Psoas muscle (tissue), 8 donors: Measurements from ENCODE around the gene ZNF526. TPM values are rescaled to one million over a fixed set of nuclear protein-coding genes. Genes with fewer than 3 reads are reported as not detected.

Experiments
- ATAC-seq, 4 donors: fragments of 200-7000 bp; cut with Tn5 transposase; one replicate each; pipeline ENCODE4 v1.9.1; 2020; ENCODE audit warnings: moderate library complexity in 3 of 4, mild to moderate bottlenecking in 2 of 4
- DNase-seq, 2 donors: peaks; one replicate each; pipeline ENCODE4 v3.0.0-alpha.2; 2020
- H3K27ac ChIP-seq: fragments of 200-600 bp; one replicate; pipeline ENCODE4 v1.8.0; 2022
- H3K27me3 ChIP-seq, 3 donors: fragments of 200-600 bp in 1 of 3; one replicate each; pipeline versions ENCODE4 v1.6.1 to v1.8.0; 2013 to 2022; ENCODE audit warnings: low read length in 2 of 3, mild to moderate bottlenecking in 2 of 3, moderate library complexity in 1 of 3; ENCODE audit not compliant: insufficient read depth in 3 of 3
- H3K36me3 ChIP-seq, 2 donors: fragments of 200-600 bp in 1 of 2; one replicate each; pipeline versions ENCODE4 v1.6.1 to v1.8.0; 2013 to 2022; ENCODE audit warnings: low read depth in 1 of 2, mild to moderate bottlenecking in 1 of 2, moderate library complexity in 1 of 2; ENCODE audit not compliant: insufficient read depth in 1 of 2
- H3K4me1 ChIP-seq: fragments of 200-600 bp; one replicate; pipeline ENCODE4 v1.8.0; 2022
- H3K4me3 ChIP-seq: fragments of 200-600 bp; one replicate; pipeline ENCODE4 v1.8.0; 2022; ENCODE audit warnings: mild to moderate bottlenecking
- H3K9me3 ChIP-seq: fragments of 200-600 bp; one replicate; pipeline ENCODE4 v1.8.0; 2022
- WGBS, 3 donors: extraction: QIAGEN DNeasy Blood & Tissue Kit; methylation state at CpG; one replicate each; pipeline versions ENCODE4 v1.1.6 to v1.1.7; 2013; 5-methylcytosine and 5-hydroxymethylcytosine counted together
- intact Hi-C, 2 donors: fragments of 100-400 bp; cut with DNase I; formaldehyde crosslinking; loops; one replicate each; pipeline versions ENCODE4 v1.11.0 to v1.14.2; 2022
- polyA plus RNA-seq, 3 donors: library from polyadenylated mRNA; stranded (reverse); fragments of 200-250 nt; gene quantifications; one replicate each; pipeline ENCODE4 v1.2.3, GENCODE V29; 2013
- total RNA-seq, 4 donors: library from RNA; stranded (reverse); fragmentation: NEBNext Ultra II Directional in 2 of 4; extraction: Animal tissue kit (Norgen Biotek cat#: 25700) in 2 of 4; gene quantifications; one replicate each; pipeline versions ENCODE4 v1.2.1 to v1.2.4, GENCODE V29; 2021 to 2023
- TF ChIP-seq, protein P1 (sequence below): fragments of 200-600 bp; IDR thresholded peaks from one replicate; pipeline ENCODE4 v1.8.0; 2022; ENCODE audit warnings: antibody characterized with exemption
- donor health status: healthy with polysubstance abuse.
- donor health status: DM: no; HTN: no; CAD: no; lungs with moderate emphysema.
- donor health status: Bipolar disorder and iron deficiency.
- donor health status: healthy.
- donor health status: DM: yes; HTN: yes; CAD: no.
- donor health status: DM: no; HTN: no; CAD: no.
- donor health status: DM: no; HTN: no; CAD: no.
- donor health status: DM: yes; HTN: yes; CAD: no.

ZNF526 gene
- total and polyA plus RNA-seq, 7 donors: 3.4 to 7.9 (median 5.9) TPM

DNA sequence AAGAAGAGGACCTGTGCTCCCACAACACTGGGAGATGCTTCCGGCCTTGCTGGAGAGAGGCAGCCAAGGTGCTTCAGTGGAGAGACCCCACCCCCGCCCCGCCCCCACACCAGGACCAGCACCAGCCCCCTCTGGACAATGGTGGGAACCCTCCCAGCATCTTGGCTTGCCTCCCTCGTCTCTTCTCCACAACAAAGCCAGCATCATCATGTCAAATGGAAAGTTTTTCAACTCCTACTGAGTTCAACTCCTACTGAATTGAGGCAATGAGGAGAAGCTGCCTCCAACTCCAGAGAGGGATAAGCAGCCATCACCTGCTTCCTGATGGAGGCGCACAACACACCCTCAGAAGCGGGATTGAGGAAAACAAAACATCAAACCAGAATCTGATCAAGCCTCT lies 15.4 kb upstream of the ZNF526 start:
- no peaks in the 10 kb centered on the region for H3K27me3 ChIP-seq
- 85 to 89% (median 85%) methylated on average over 6 of the region's 6 CpGs for WGBS, 3 donors
- no peak overlapping the region for H3K27ac ChIP-seq
- intact Hi-C loops: no loop called here
- DNase-seq (no peak), ATAC-seq (no peak)
- no peak overlapping the region for H3K4me3 ChIP-seq
- H3K4me1 ChIP-seq: no peaks in the 10 kb centered on the region
- H3K9me3 ChIP-seq: no peaks in the 10 kb centered on the region
- peaks cover 6 to 89% of the 10 kb centered on the region in 2 donors for H3K36me3 ChIP-seq
- TF ChIP-seq, protein P1, sequence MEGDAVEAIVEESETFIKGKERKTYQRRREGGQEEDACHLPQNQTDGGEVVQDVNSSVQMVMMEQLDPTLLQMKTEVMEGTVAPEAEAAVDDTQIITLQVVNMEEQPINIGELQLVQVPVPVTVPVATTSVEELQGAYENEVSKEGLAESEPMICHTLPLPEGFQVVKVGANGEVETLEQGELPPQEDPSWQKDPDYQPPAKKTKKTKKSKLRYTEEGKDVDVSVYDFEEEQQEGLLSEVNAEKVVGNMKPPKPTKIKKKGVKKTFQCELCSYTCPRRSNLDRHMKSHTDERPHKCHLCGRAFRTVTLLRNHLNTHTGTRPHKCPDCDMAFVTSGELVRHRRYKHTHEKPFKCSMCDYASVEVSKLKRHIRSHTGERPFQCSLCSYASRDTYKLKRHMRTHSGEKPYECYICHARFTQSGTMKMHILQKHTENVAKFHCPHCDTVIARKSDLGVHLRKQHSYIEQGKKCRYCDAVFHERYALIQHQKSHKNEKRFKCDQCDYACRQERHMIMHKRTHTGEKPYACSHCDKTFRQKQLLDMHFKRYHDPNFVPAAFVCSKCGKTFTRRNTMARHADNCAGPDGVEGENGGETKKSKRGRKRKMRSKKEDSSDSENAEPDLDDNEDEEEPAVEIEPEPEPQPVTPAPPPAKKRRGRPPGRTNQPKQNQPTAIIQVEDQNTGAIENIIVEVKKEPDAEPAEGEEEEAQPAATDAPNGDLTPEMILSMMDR: no peak

DNA sequence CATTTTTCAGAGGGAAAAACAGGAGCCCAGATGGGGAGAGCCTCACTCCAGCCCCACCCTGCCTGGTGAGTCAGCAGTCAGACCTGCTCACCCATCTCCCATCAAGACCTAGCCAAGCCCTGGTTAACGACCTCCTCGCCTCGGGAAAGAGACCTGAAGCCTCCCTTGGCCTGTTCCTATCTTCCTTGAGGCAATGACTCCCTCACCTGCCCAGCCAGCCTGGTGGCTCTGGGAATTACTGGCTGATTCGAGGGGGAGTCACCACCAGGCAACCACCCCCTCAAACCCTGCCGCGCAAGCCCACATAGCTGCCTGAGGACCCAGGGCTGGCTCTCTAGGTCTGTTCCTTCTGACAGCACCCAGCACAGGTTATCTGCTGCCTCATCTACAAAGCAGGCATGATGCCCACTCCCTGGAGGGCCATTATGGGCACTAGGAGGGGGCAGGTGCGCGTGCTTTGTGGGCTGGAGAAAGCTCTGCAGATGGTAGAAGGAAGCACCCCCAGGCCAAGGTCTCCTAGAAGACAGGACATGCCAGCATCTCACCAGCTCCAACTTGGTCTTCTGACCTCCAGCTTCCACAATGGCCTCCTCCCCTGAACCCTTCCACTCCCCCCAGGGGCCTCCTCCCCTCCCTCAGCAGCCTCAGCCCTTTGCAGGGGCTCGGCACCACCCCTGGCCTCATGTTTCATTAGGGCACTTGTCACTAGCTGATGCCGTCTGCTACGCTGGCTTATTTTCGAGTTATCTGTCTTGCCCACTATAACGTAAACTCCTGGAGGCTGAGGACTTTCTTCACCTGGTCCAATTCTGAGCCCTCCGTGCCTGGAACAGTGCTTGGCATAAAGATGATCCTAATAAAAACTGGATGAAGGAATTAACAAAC lies 13.0 kb upstream of the ZNF526 start:
- WGBS, 3 donors: 86 to 89% (median 89%) methylated on average over 14 of the region's 14 CpGs
- H3K27ac ChIP-seq: no peak overlapping the region
- intact Hi-C loops: no loop called here
- TF ChIP-seq, protein P1: no peak
- no peak for DNase-seq
- H3K27me3 ChIP-seq: no peaks in the 10 kb centered on the region
- H3K9me3 ChIP-seq: no peaks in the 10 kb centered on the region
- no peak overlapping the region for H3K4me3 ChIP-seq
- no peaks in the 10 kb centered on the region for H3K4me1 ChIP-seq
- peak in 1 of 4 donors; percentile 32 for ATAC-seq
- peaks cover 7 to 96% of the 10 kb centered on the region in 2 donors for H3K36me3 ChIP-seq

DNA sequence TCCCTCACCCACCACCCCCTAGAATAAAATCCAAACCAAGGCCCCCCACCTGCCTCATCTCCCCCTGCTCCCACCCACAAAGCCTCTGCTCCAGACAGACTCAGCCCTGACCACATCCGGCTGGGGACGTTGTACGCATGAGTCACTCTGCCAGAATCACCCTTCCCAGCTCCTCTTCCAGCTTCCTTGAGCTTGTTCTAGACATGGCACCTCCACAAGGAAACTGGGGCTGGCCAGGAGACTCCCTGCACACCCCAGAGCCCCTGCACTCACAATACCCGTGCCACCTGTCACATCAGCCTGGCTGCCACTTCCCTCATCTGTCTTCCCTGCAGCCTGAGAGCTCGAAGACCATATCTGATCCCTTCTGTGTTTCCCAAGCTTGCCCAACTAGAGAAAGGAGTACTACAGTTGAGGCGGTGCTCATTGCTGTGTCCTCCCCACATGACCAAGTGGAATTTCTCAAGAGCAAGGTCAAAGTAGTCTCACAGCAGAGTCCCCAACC lies 12.3 kb upstream of the ZNF526 start:
- WGBS, 3 donors: 82 to 89% (median 85%) methylated on average over 6 of the region's 6 CpGs
- DNase-seq (no peak), ATAC-seq (peak in 1 of 4 donors; percentile 45)
- intact Hi-C loops: no loop called here
- TF ChIP-seq, protein P1: no peak
- Histone ChIP-seq H3K4me1 (no peaks in the 10 kb centered on the region), H3K36me3 (peaks cover 7 to 96% of the 10 kb centered on the region in 2 donors), H3K27ac (no peak overlapping the region), H3K9me3 (no peaks in the 10 kb centered on the region), H3K27me3 (no peaks in the 10 kb centered on the region), H3K4me3 (no peak overlapping the region)

DNA sequence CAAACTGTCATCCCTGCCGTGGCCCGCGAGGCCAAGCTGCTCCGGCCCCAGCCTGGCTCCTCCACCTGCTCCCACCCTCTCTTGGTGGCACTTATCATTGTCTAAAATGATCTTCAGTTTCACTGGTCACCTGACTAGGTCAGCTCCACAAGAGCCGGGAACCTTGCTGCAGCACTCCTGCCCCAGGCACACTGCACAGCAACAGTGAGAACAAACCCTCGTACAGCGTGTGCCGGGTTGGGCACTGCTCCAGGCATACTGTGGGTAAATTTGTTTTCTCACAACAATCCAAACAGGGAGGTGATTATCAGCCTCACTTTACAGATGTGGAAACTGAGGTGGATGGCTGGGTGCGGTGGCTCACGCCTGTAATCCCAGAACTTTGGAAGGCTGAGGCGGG lies 11.5 kb upstream of the ZNF526 start:
- H3K27ac ChIP-seq: no peak overlapping the region
- DNase-seq: peak in 1 of 2 donors; percentile 23
- ATAC-seq: no peak
- intact Hi-C loops: no loop called here
- H3K36me3 ChIP-seq: peaks cover 7 to 96% of the 10 kb centered on the region in 2 donors
- no peaks in the 10 kb centered on the region for H3K27me3 ChIP-seq
- TF ChIP-seq, protein P1: no peak
- no peaks in the 10 kb centered on the region for H3K9me3 ChIP-seq
- no peak overlapping the region for H3K4me3 ChIP-seq
- 84 to 92% (median 85%) methylated on average over 11 of the region's 11 CpGs for WGBS, 3 donors
- no peaks in the 10 kb centered on the region for H3K4me1 ChIP-seq
